ENCODE data around the gene PSD4.

PSD4 gene

GRCh38 chr2:113207021-113207420, 33.2 kb downstream of the PSD4 start:
- no peak for DNase-seq (ENCODE audit: low read depth in 2 of 2)

GRCh38 chr2:113208396-113208795, 34.6 kb downstream of the PSD4 start:
- no peak for DNase-seq (ENCODE audit: low read depth in 2 of 2)

- DNase-seq (ENCODE audit: low read depth in 2 of 2), result no peak
These were observed 35.4 kb downstream of the PSD4 start for GRCh38 chr2:113209011-113209645.

GRCh38 chr2:113209646-113210171, 35.9 kb downstream of the PSD4 start:
- no peak for DNase-seq (ENCODE audit: low read depth in 2 of 2)

GRCh38 chr2:113211226-113212105, 37.7 kb downstream of the PSD4 start:
- no peak for DNase-seq (ENCODE audit: low read depth in 2 of 2)

GRCh38 chr2:113212245-113213060, 38.7 kb downstream of the PSD4 start:
- DNase-seq (ENCODE audit: low read depth in 2 of 2), result no peak

- no peak for DNase-seq (ENCODE audit: low read depth in 2 of 2)
These were observed 39.5 kb downstream of the PSD4 start for GRCh38 chr2:113213061-113213930.

- no peak for DNase-seq (ENCODE audit: low read depth in 2 of 2)
These were observed 40.4 kb downstream of the PSD4 start for GRCh38 chr2:113214141-113214540.

- no peak for DNase-seq (ENCODE audit: low read depth in 2 of 2)
These were observed 41.3 kb downstream of the PSD4 start for GRCh38 chr2:113215056-113215455.

- DNase-seq (ENCODE audit: low read depth in 2 of 2), result no peak
These were observed 42.5 kb downstream of the PSD4 start for GRCh38 chr2:113216321-113216720.

GRCh38 chr2:113216891-113217454, 43.2 kb downstream of the PSD4 start:
- no peak for DNase-seq (ENCODE audit: low read depth in 2 of 2)

- DNase-seq (ENCODE audit: low read depth in 2 of 2), result no peak
These were observed 43.9 kb downstream of the PSD4 start for GRCh38 chr2:113217455-113218282.

GRCh38 chr2:113218283-113219091, 44.7 kb downstream of the PSD4 start:
- no peak for DNase-seq (ENCODE audit: low read depth in 2 of 2)

GRCh38 chr2:113219092-113219441, 45.3 kb downstream of the PSD4 start:
- DNase-seq (ENCODE audit: low read depth in 2 of 2), result no peak

- DNase-seq (ENCODE audit: low read depth in 2 of 2), result no peak
These were observed 45.7 kb downstream of the PSD4 start for GRCh38 chr2:113219525-113219888.

- DNase-seq (ENCODE audit: low read depth in 2 of 2), result no peak
These were observed 46.3 kb downstream of the PSD4 start for GRCh38 chr2:113219889-113220641.

- DNase-seq (ENCODE audit: low read depth in 2 of 2), result no peak
These were observed 47.4 kb downstream of the PSD4 start for GRCh38 chr2:113220970-113221708.

GRCh38 chr2:113221846-113222245, 48.1 kb downstream of the PSD4 start:
- DNase-seq (ENCODE audit: low read depth in 2 of 2), result no peak
